GM19043 (cell line): Measurements from ENCODE around the gene SLC43A1.
"Not testable (repeated sequence)": the region's sequence is repeated elsewhere in the genome, so short reads cannot be mapped to it uniquely, and the experiment has no call there.

ENCODE experiments used
- ATAC-seq: cut with Tn5 transposase; IDR thresholded peaks from one replicate; pipeline ENCODE4 v1.9.1; 2021; ENCODE audit warnings: low read depth; ENCODE audit not compliant: unreplicated experiment

SLC43A1 gene

GRCh38 chr11:57462597-57462996, 52.9 kb downstream of the SLC43A1 start:
- no peak for ATAC-seq

- ATAC-seq = no peak
Measured at GRCh38 chr11:57461841-57462489, 53.5 kb downstream of the SLC43A1 start.

GRCh38 chr11:57460758-57461749, 54.4 kb downstream of the SLC43A1 start:
- ATAC-seq = no peak

GRCh38 chr11:57460022-57460757, 55.3 kb downstream of the SLC43A1 start, which contains the start of gene RTN4RL2:
Gene RTN4RL2 (plus strand): TSS chr11:57460528. CDS start chr11:57460866, 338 bp downstream.
- no peak for ATAC-seq

- ATAC-seq = no peak
Measured at GRCh38 chr11:57459164-57460021, 56.1 kb downstream of the SLC43A1 start.

- ATAC-seq = no peak
Measured at GRCh38 chr11:57458410-57459163, 56.9 kb downstream of the SLC43A1 start.

- ATAC-seq = no peak
Measured at GRCh38 chr11:57458060-57458409, 57.5 kb downstream of the SLC43A1 start.

GRCh38 chr11:57457643-57458023, 57.9 kb downstream of the SLC43A1 start:
- ATAC-seq = peak; percentile 17

- ATAC-seq = peak; percentile 47
Measured at GRCh38 chr11:57456960-57457642, 58.4 kb downstream of the SLC43A1 start.

- ATAC-seq = no peak
Measured at GRCh38 chr11:57453543-57454177, 61.8 kb downstream of the SLC43A1 start.

- ATAC-seq = no peak
Measured at GRCh38 chr11:57446055-57446454, 69.4 kb downstream of the SLC43A1 start.

GRCh38 chr11:57445122-57445394, 70.4 kb downstream of the SLC43A1 start:
- not testable (repeated sequence) for ATAC-seq

GRCh38 chr11:57444362-57445121, 71.0 kb downstream of the SLC43A1 start:
- no peak for ATAC-seq

GRCh38 chr11:57440744-57441414, 74.6 kb downstream of the SLC43A1 start:
- no peak for ATAC-seq

GRCh38 chr11:57439786-57440185, 75.7 kb downstream of the SLC43A1 start:
- no peak for ATAC-seq

GRCh38 chr11:57438345-57439285, 76.9 kb downstream of the SLC43A1 start:
- no peak for ATAC-seq
